Esophagus muscularis mucosa (tissue), 4 donors: Measurements from ENCODE around the gene CHST12. TPM values are rescaled to one million over a fixed set of nuclear protein-coding genes. Genes with fewer than 3 reads are reported as not detected.

Experiments
- DNase-seq: peaks from one replicate; pipeline ENCODE4 v3.0.0-alpha.2; 2017; ENCODE audit errors: extremely low spot score
- H3K27ac ChIP-seq, 4 donors: fragments of 200-600 bp; sonication (generic); replicated peaks in 1 of 4; 1 replicate in 3 of 4; 2 replicates in 1 of 4; pipeline ENCODE4 v1.5.1; 2016 to 2019; ENCODE audit warnings: mild to moderate bottlenecking in 1 of 4
- H3K27me3 ChIP-seq, 4 donors: fragments of 200-600 bp; sonication (generic); one replicate each; pipeline versions ENCODE4 v1.5.1 to v1.6.0; 2016 to 2019
- H3K36me3 ChIP-seq, 4 donors: fragments of 200-600 bp; sonication (generic); one replicate each; pipeline ENCODE4 v1.5.1; 2016 to 2019
- H3K4me1 ChIP-seq, 4 donors: fragments of 200-600 bp; sonication (generic); one replicate each; pipeline ENCODE4 v1.5.1; 2016 to 2019
- H3K4me3 ChIP-seq, 4 donors: fragments of 200-600 bp; sonication (generic); 1 replicate in 2 of 4; 2 replicates in 2 of 4; pipeline ENCODE4 v1.5.1; 2016 to 2019; ENCODE audit warnings: mild to moderate bottlenecking in 4 of 4, moderate library complexity in 1 of 4
- H3K9me3 ChIP-seq, 4 donors: fragments of 200-600 bp; sonication (generic); 1 replicate in 3 of 4; 2 replicates in 1 of 4; pipeline ENCODE4 v1.5.1; 2016 to 2019
- EP300 ChIP-seq: sonication (generic); formaldehyde crosslinking; IDR thresholded peaks from one replicate; pipeline ENCODE4 v1.6.1; 2017; ENCODE audit warnings: antibody characterized with exemption
- POLR2A ChIP-seq: fragments of 450-650 bp; IDR thresholded peaks from one replicate; pipeline ENCODE4 v1.6.1; 2017; ENCODE audit warnings: antibody characterized with exemption, moderate library complexity, mild to moderate bottlenecking, low read depth
- POLR2AphosphoS5 ChIP-seq, 2 donors: sonication (generic); formaldehyde crosslinking; IDR thresholded peaks; one replicate each; pipeline ENCODE4 v1.6.1; 2017; ENCODE audit warnings: antibody characterized with exemption in 2 of 2
- WGBS: methylation state at CpG from one replicate; pipeline ENCODE4 v1.1.5; 2018; 5-methylcytosine and 5-hydroxymethylcytosine counted together
- intact Hi-C: fragments of 100-400 bp; cut with DNase I; formaldehyde crosslinking; loops from one replicate; pipeline ENCODE4 v1.15.1; 2023
- total RNA-seq, 4 donors: library from RNA; depleted of rRNA; stranded (reverse); fragments of >200 nt; gene quantifications; one replicate each; pipeline versions ENCODE4 v1.1.0 to v1.2.1, GENCODE V29; 2016
- TF ChIP-seq, protein P1 (sequence below), 3 experiments: fragments of 200-600 bp in 2 of 3; fragments of 450-650 bp in 1 of 3; sonication (generic) in 2 of 3; IDR thresholded peaks; one replicate each; pipeline ENCODE4 v1.5.1; 2017 to 2019; ENCODE audit warnings: antibody characterized with exemption in 3 of 3, mild to moderate bottlenecking in 2 of 3, moderate library complexity in 1 of 3

The CHST12 gene
- total RNA-seq, 4 donors from 2014 or later, result 6.6 to 24.0 (median 14.8) TPM

DNA sequence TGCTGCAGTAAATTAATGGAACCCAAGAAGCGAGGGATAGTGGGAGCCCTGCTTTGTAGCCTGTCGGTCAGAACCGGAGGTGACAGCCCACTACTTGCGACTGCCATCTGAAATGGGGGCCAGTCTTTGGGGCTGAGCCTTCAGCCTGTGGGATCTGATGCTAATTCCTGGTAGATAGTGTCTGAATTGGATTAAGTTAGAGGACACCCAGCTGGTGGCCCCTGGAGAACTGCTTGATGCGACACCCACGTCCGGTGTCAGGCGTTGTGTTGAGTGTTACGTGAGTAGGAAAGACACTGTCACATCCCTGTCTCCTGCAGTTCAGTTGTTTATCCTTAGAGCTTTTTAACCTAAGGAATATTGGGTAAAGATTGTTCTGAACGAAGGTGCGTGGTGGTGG, 43.8 kb upstream of the CHST12 start:
- H3K36me3 ChIP-seq, result peaks cover 35 to 67% (median 51%) of the 10 kb centered on the region in 4 donors
- H3K9me3 ChIP-seq, result no peaks in the 10 kb centered on the region
- no peaks in the 10 kb centered on the region for H3K27me3 ChIP-seq
- peaks cover 33 to 65% (median 55%) of the 10 kb centered on the region in 4 donors for H3K4me1 ChIP-seq
- 92% methylated on average over 11 of the region's 11 CpGs for WGBS
- TF ChIP-seq POLR2AphosphoS5 (IDR thresholded peaks at IDR 0.05) (no peak), EP300 (no peak), POLR2A (no peak)
- TF ChIP-seq, protein P1, sequence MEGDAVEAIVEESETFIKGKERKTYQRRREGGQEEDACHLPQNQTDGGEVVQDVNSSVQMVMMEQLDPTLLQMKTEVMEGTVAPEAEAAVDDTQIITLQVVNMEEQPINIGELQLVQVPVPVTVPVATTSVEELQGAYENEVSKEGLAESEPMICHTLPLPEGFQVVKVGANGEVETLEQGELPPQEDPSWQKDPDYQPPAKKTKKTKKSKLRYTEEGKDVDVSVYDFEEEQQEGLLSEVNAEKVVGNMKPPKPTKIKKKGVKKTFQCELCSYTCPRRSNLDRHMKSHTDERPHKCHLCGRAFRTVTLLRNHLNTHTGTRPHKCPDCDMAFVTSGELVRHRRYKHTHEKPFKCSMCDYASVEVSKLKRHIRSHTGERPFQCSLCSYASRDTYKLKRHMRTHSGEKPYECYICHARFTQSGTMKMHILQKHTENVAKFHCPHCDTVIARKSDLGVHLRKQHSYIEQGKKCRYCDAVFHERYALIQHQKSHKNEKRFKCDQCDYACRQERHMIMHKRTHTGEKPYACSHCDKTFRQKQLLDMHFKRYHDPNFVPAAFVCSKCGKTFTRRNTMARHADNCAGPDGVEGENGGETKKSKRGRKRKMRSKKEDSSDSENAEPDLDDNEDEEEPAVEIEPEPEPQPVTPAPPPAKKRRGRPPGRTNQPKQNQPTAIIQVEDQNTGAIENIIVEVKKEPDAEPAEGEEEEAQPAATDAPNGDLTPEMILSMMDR (IDR thresholded peaks at IDR 0.05), result no peak
- no peak for DNase-seq
- no peak overlapping the region for H3K4me3 ChIP-seq
- no peak overlapping the region for H3K27ac ChIP-seq
- intact Hi-C loops, result loop anchor here (5.0 kb wide), 1 partner anchor 787 kb away; the partner anchor contains the start of gene PSMG3

DNA sequence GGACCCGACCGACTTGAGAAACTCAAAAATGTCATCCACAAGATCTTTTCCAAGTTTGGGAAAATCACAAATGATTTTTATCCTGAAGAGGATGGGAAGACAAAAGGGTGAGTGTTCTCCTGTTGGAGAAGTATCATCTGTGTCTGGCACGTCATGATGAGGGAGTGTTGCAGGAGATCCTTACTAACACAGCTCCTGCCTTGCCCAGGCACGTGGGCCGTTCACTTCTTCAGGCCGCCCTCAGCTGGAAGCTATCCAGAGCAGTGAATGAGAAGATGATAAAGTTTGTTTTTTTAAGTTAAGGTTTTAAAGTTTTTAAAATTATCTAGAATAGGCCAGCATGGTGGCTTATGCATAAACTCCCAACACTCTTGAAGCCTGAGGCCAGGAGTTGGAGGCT, 42.6 kb upstream of the CHST12 start:
- intact Hi-C loops, result no loop called here
- DNase-seq, result no peak
- H3K27me3 ChIP-seq, result no peaks in the 10 kb centered on the region
- TF ChIP-seq, protein P1 (IDR thresholded peaks at IDR 0.05), result no peak
- TF ChIP-seq POLR2AphosphoS5 (IDR thresholded peaks at IDR 0.05) (no peak), EP300 (no peak), POLR2A (no peak)
- H3K4me3 ChIP-seq, result no peak overlapping the region
- H3K9me3 ChIP-seq, result no peaks in the 10 kb centered on the region
- peaks cover 47 to 78% (median 63%) of the 10 kb centered on the region in 4 donors for H3K36me3 ChIP-seq
- H3K27ac ChIP-seq, result no peak overlapping the region
- peaks cover 32 to 58% (median 49%) of the 10 kb centered on the region in 4 donors for H3K4me1 ChIP-seq
- 67% methylated on average over 6 of the region's 6 CpGs for WGBS

DNA sequence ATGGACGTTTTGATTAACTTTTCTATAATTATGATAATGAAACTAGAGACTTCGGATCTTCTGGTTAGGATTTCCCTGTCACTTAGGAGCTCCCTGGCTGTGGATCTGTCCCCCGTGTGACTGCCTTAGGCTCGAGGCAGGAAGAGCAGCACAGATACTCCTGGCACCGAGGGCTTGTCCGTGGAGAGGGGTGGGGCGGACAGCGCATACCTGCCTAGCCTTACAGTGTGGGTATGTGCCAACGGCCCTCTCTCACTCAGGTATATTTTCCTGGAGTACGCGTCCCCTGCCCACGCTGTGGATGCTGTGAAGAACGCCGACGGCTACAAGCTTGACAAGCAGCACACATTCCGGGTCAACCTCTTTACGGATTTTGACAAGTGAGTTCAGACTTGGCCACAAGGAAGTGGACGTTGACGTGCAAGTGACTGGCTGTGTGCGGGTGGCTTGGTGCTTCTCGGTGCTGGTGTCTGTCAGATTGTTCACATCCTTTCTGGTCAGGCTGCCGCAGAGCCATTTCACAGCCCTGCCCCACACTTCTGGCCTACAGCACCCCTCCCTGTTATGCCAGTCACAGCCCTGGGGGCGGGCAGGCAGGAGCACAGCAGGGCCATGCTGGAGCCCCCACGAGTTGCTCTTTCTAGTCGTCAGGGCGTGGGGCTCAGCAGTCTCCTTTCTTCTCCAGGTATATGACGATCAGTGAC, 40.9 kb upstream of the CHST12 start:
- TF ChIP-seq POLR2A (no peak), POLR2AphosphoS5 (IDR thresholded peaks at IDR 0.05) (no peak)
- no peaks in the 10 kb centered on the region for H3K9me3 ChIP-seq
- intact Hi-C loops, result no loop called here
- no peak overlapping the region for H3K27ac ChIP-seq
- WGBS, result 94% methylated on average over 23 of the region's 27 CpGs
- no peak for DNase-seq
- H3K27me3 ChIP-seq, result no peaks in the 10 kb centered on the region
- H3K36me3 ChIP-seq, result peaks cover 65 to 91% (median 79%) of the 10 kb centered on the region in 4 donors
- no peak overlapping the region for H3K4me3 ChIP-seq
- H3K4me1 ChIP-seq, result peaks cover 15 to 41% (median 32%) of the 10 kb centered on the region in 4 donors

DNA sequence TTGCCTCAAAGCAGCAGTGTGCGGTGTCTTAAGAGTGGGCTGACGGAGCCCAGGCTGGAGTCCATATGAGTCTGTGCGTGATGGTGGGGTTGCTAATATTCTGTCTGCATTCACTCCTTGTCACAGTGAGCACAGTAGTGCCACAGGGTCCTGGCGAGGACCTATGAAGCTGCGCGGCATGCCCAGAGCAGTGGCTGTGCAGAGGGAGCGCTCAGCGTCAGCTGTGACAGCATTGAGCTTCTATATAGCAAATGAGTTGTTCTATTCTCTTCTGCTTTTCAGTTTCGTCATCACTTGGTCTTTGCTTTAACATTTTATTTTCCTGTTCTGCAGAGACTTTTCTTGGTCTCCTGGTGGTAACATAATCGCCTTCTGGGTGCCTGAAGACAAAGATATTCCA, 34.3 kb upstream of the CHST12 start:
- 92% methylated on average over 10 of the region's 10 CpGs for WGBS
- TF ChIP-seq POLR2A (no peak), EP300 (no peak), POLR2AphosphoS5 (IDR thresholded peaks at IDR 0.05) (no peak)
- TF ChIP-seq, protein P1 (IDR thresholded peaks at IDR 0.05), result no peak
- intact Hi-C loops, result no loop called here
- H3K27ac ChIP-seq, result no peak overlapping the region
- H3K36me3 ChIP-seq, result peaks cover 98 to 100% (median 99%) of the 10 kb centered on the region in 4 donors
- H3K4me3 ChIP-seq, result no peak overlapping the region
- no peaks in the 10 kb centered on the region for H3K9me3 ChIP-seq
- H3K4me1 ChIP-seq, result no peaks in the 10 kb centered on the region
- no peaks in the 10 kb centered on the region for H3K27me3 ChIP-seq
- no peak for DNase-seq

DNA sequence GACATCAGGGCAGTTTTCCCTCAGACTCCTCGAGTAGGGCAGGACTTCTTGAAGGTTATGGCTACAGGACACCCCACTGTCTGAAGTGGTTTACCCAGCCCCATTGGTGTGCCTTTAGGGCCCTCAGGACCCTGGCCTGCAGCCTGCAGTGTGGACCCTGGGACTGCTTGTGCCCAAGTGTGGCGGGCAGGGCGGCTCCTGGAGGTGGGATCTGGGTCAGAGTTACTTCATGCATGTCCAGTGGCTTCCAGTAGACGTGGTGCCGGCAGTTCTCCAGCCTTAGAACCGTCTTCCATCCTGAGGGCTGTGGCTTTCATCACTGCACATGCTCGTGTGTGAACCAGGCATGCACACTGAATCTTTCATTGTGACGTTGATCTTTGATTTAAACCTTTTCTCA, 32.1 kb upstream of the CHST12 start:
- Histone ChIP-seq H3K9me3 (no peaks in the 10 kb centered on the region), H3K27me3 (no peaks in the 10 kb centered on the region), H3K27ac (no peak overlapping the region), H3K4me1 (no peaks in the 10 kb centered on the region), H3K4me3 (no peak overlapping the region), H3K36me3 (peaks cover 98 to 100% (median 100%) of the 10 kb centered on the region in 4 donors)
- intact Hi-C loops, result no loop called here
- DNase-seq, result no peak
- WGBS, result 86% methylated on average over 6 of the region's 8 CpGs
- TF ChIP-seq POLR2A (no peak), POLR2AphosphoS5 (IDR thresholded peaks at IDR 0.05) (no peak), EP300 (no peak)
- TF ChIP-seq, protein P1 (IDR thresholded peaks at IDR 0.05), result no peak
